ENCODE results near the gene PRIMA1.
"Not testable (repeated sequence)": the region's sequence is repeated elsewhere in the genome, so short reads cannot be mapped to it uniquely, and the experiment has no call there.

Gene PRIMA1

DNA sequence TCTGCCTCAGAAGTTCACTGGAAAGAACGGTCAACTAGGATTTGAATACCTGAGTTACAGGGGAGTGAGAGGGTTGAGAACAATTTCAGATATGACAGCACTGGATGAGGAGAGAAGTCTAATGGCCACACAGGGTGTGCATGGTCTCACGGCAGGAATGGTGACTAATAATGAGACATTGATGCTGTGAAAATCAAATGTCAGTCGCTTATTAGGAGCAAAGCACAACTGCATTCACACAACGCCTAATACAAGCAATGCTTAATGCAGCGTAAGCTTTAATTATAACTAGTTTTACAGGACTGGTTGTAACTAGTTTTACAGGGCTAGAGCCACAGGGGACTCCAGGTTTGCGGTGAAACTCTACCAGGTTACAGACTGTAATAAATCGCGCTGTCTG lies 23.4 kb upstream of the PRIMA1 start:
- H3K36me3 ChIP-seq (replicated peaks) = no peaks in the 10 kb centered on the region
- H3K27me3 ChIP-seq (replicated peaks) = no peaks in the 10 kb centered on the region
- H3K4me3 ChIP-seq (ENCODE audit: low read depth, low read length) = no peak overlapping the region
- no peak overlapping the region for H3K27ac ChIP-seq
- DNase-seq = no peak
- in situ Hi-C loops (cut with HindIII; ENCODE audit: low pct_ligation_motif_present, low sequenced_read_pairs) = no loop called here
- no peak for TF ChIP-seq CTCF (IDR thresholded peaks at IDR 0.05; ENCODE audit: low read depth, low read length, missing control alignments)

DNA sequence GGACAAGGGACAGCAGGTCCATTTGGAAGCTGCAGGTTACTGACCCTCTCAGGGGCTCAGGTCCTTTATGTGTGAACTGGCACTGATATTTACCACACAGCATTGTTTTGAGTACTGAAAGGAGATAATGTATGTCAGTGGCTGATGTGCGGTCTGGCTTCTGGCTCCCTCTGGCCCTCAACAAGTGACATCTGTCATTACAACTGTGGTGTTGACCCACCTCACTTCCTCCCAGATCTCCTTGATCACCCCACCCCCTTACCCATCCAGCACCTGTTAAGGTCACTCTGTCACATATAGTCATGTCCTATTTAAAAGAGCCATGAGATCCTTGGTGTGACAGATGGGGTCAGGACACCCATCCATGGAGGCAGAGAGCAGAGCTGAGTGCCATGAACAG lies 22.7 kb upstream of the PRIMA1 start:
- in situ Hi-C loops (cut with HindIII; ENCODE audit: low pct_ligation_motif_present, low sequenced_read_pairs) = no loop called here
- H3K36me3 ChIP-seq (replicated peaks) = no peaks in the 10 kb centered on the region
- DNase-seq = no peak
- no peak overlapping the region for H3K4me3 ChIP-seq (ENCODE audit: low read depth, low read length)
- no peaks in the 10 kb centered on the region for H3K27me3 ChIP-seq (replicated peaks)
- H3K27ac ChIP-seq = no peak overlapping the region
- TF ChIP-seq CTCF (IDR thresholded peaks at IDR 0.05; ENCODE audit: low read depth, low read length, missing control alignments) = no peak

DNA sequence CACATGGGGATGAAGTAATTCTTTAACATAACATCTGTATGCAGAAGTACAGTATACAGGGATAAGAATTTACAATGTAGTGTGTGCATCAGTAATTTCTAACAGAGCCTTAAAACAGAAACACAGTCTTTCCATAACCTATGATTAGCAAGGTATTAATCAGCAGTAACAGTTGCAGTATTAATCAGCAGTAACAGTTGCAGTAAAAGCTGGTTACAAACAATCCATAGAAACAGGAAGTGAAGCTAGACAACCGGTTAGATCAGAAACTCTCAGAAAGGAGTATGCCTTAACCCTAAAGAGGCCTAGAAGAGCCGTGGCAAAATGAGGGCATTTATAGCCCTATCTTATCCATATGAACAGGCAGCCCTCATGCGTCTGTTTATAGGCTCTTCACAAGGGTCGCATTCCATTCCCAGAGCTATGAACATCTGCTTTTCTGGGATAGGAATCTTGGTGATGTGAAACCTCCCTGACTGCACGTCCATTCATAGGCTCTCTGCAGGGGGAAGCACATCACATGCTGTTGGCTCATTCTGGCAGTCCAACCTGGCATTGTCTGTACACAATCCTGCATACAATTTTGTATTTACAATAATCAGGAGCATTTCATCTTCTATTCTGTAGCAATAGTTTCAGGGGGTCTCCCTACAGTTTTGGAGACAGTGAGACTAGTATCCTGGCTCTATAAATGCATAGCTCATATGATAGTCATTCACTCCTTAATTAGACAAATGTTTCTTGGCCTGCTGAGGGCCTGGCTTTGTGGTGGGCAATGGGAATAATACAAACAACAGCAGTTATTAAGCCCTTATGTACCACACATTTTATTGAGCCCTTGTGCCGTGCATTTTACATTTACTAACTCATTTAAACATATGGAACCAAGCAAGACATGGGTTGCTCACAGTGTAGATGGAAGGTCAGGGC lies 21.5 kb upstream of the PRIMA1 start:
- H3K27ac ChIP-seq; H3K36me3 ChIP-seq (replicated peaks); DNase-seq; in situ Hi-C loops (cut with HindIII; ENCODE audit: low pct_ligation_motif_present, low sequenced_read_pairs); H3K27me3 ChIP-seq (replicated peaks); H3K4me3 ChIP-seq (ENCODE audit: low read depth, low read length): not testable (repeated sequence)

GRCh38 chr14:93804654-93805053 lies 16.4 kb upstream of the PRIMA1 start:
- in situ Hi-C loops (cut with HindIII; ENCODE audit: low pct_ligation_motif_present, low sequenced_read_pairs) = no loop called here

DNA sequence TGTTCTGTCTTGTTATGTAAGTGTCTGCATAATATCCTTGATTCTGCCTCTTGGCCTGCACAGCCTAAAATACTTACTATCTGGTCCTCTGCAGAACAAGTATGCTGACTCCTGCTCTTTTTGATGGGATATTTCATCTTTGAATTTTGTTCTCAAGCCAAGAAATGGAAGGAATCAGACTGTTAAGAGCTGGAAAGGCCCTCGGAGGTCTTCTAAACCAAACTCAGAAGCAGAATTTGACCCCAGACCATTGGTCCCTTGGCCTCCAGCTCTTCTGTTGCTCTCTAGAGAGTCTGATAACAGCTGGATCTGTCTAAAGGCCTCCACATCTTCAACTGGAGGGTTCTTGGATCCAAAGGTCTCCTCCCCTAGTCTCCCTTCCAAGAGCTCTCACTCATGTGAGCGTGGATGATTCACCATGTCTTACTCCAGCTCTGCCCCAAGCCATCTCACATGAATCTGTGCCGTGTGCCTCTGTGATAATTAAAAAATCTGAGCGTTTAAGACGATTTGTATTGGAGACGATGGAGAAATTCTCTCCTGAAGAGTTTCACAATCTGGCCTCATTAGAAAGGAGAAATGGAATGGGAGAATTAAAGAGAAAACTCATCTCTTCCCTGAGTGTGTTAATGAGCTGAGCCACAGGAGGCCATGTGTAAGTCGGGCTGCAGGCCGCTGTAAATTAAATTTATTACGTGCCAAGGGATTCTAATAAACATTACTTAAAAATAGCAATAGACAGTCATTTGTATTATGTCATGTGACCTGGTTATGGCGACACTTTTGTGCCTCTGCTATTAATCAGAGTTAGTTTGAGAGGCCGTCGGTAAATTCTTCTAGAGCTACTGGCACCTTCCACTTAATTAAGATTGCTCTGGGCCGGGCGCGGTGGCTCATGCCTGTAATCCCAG lies 15.4 kb upstream of the PRIMA1 start:
- Histone ChIP-seq H3K36me3 (replicated peaks) (no peaks in the 10 kb centered on the region), H3K27me3 (replicated peaks) (no peaks in the 10 kb centered on the region)

More at GRCh38 chr14:93804654-93805053, 16.4 kb upstream of the PRIMA1 start:
- no peaks in the 10 kb centered on the region for H3K36me3 ChIP-seq (replicated peaks)
- no peak for TF ChIP-seq CTCF (IDR thresholded peaks at IDR 0.05; ENCODE audit: low read depth, low read length, missing control alignments)
- H3K27me3 ChIP-seq (replicated peaks) = no peaks in the 10 kb centered on the region
- no peak for DNase-seq
- no peak overlapping the region for H3K27ac ChIP-seq
- H3K4me3 ChIP-seq (ENCODE audit: low read depth, low read length) = no peak overlapping the region

More for the DNA sequence above, 15.4 kb upstream of the PRIMA1 start:
- Histone ChIP-seq H3K27ac (no peak overlapping the region), H3K4me3 (ENCODE audit: low read depth, low read length) (no peak overlapping the region)
- in situ Hi-C loops (cut with HindIII; ENCODE audit: low pct_ligation_motif_present, low sequenced_read_pairs) = no loop called here
- no peak for TF ChIP-seq CTCF (IDR thresholded peaks at IDR 0.05; ENCODE audit: low read depth, low read length, missing control alignments)
- no peak for DNase-seq
